GM04504 (cell line): Measurements from ENCODE around the gene HACD4.
"Not testable (repeated sequence)": the region's sequence is repeated elsewhere in the genome, so short reads cannot be mapped to it uniquely, and the experiment has no call there.

Source experiments
- DNase-seq: peaks from one replicate; pipeline ENCODE4 v3.0.0-alpha.2; 2012; ENCODE audit warnings: low read depth

HACD4 gene

GRCh38 chr9:20973246-20973947, 58.0 kb downstream of the HACD4 start:
- DNase-seq, result not testable (repeated sequence)

- no peak for DNase-seq
These were observed 58.8 kb downstream of the HACD4 start for GRCh38 chr9:20972684-20973083.

GRCh38 chr9:20962536-20963225, 68.8 kb downstream of the HACD4 start:
- DNase-seq, result no peak

- no peak for DNase-seq
These were observed 80.7 kb downstream of the HACD4 start for GRCh38 chr9:20950707-20951106.
